Stimulated activated CD4-positive, alpha-beta T cell treated with anti-CD3 and anti-CD28 coated beads, Interleukin-2, amount 100 ng/mL, for 4 hours (primary cell): ENCODE results near the gene BNIPL.
A peak's percentile ranks its signal among the peaks of the same experiment; 100 is the strongest.

Source experiments
- DNase-seq: peaks from one replicate; pipeline ENCODE4 v3.0.0-alpha.2; 2020; ENCODE audit warnings: low read depth

BNIPL gene

GRCh38 chr1:151036356-151036755 is at the start of gene BNIPL:
Gene BNIPL (plus strand): TSS chr1:151036586. CDS start chr1:151036726, 140 bp downstream.
- no peak for DNase-seq

DNA sequence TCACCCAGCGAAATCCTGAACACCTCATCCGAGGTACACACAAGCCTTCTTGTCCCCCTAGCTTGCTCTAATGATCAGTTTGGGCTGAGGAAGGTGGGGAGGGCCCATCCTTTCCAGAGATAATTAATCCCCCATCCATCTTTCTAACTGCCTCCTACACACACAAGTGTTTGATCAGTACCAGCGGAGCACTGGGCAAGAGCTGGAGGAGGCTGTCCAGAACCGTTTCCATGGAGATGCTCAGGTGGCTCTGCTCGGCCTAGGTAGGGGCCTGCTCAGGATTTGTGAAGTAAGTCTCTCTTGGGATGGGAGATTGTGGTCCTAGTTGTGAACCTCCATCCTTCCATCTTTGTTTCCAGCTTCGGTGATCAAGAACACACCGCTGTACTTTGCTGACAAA is 48.5 kb upstream of the BNIPL start:
- no peak for DNase-seq

DNA sequence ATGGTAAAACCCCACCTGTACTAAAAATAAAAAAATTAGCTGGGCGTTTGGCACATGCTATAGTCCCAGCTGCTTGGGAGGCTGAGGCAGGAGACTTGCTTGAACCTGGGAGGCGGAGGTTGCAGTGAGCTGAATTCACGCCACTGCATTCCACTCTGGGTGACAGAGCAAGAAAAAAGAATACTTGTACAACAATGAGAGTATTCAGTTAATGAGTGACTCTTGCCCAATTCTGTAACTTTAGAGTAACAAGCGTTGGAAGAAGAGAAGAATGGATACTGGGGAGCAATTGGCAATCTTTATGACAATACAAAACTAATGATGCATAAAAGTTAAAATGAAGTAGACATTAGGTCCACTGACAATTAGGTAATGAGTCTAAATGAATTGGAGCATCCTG is 43.8 kb upstream of the BNIPL start:
- no peak for DNase-seq

DNA sequence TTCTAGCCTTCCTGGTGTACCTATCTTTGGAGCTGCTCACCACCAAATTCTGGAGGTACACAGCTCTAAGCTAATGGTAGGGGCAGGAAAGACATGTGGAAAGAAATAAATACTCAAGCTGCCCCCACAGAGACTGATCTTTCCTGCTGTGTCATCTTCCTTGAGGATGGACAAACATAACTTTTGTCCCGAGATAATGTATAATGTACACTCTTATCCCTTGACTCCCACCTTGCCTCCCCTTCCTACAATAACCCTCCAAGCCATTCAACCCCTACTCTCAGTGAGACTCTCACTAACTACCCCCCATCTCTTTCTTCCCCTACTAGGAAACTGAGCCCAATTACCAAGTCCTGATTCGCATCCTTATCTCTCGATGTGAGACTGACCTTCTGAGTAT is 42.1 kb upstream of the BNIPL start:
- DNase-seq: no peak

- no peak for DNase-seq
These were observed 40.9 kb upstream of the BNIPL start for GRCh38 chr1:150995460-150995859.

DNA sequence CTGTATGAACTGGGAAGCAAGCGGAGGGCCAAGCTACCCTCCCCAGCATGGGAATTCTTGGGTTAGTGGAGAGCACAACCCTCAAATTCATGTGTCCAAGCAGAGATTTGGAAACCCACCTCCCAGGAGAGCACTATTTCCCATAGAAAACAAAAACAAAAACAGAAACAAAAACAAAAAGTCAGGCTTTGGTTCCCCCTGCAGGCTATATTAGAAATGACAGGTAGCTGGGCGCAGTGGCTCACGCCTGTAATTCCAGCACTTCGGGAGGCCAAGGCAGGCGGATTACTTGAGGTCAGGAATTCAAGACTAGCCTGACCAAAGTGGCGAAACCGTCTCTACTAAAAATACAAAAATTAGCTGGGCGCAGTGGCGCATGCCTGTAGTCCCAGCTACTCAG is 40.5 kb upstream of the BNIPL start:
- no peak for DNase-seq

DNA sequence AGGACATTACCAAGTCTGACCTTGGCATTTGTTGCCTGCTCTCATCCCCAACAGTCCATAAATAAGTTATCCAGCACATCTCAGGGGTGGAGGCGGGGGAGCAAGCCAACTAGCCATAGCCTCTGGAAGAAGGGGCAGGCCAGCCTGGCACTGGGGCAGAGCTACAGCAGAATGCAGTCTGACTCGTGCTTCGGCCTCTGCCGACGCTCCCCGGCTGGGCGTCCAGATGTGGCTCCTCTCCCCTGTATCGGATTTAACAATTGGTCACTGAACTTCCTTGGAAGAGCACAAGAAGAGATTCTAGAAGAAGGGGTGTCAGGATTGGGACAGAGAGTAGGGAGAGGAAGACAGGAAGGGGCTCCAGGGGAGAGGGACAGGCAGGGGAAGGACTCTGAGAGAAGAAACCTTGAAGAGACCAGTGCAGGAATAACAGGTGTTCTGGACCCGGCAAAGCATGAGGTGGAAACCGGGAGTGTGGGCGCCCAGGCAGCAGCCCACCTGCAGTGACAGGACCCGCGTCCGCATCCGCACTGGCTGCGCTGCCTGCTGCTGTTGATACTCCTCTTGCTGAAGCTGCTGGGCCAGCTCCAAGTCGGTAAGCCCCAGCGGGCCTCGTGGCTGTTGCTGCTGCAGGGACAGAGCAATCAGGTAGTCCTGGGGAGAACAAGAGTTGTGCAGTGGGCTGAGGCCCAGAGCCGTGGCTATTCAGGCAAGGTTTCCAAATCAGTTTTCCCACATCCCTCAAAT is 39.1 kb upstream of the BNIPL start:
- DNase-seq: no peak

DNA sequence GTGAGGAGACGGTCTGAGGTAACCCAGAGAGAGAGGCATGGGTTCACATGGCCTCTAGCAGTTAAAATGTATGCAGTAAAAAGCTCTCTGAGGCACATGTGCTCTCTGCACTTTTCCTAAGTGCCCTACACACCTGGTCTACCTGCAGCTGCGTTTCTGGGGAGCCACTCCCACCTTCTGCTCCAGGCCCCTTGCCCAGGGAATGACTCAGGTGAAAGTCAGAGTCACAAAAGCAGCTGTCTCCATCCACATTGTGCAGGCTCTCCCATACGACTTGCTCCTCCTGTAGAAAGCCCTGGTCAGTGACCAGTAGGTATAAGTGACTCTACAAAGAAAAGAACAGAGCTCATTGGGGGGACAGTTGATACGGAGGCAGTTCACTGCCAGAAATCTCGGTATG is 38.4 kb upstream of the BNIPL start:
- no peak for DNase-seq

- no peak for DNase-seq
These were observed 37.2 kb upstream of the BNIPL start for GRCh38 chr1:150999051-150999674.

DNA sequence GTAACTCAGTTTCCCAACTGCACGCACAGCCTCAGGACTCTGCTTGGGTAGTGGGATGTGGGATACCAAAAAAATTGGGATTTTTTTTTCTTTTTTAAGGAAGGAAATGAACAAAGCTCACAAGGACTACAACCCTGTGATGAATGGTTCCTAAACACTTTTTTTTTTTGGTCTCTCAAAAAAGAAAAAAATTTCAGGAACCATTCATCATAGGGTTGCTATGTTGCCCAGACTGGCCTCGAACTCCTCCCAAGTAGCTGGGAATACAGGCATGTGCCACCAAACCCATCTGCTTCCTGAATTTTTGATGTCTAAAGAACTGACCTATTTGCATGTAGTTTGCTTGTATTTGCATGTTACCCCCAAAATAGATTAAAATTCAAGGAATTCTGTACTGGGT is 36.5 kb upstream of the BNIPL start:
- DNase-seq: no peak

DNA sequence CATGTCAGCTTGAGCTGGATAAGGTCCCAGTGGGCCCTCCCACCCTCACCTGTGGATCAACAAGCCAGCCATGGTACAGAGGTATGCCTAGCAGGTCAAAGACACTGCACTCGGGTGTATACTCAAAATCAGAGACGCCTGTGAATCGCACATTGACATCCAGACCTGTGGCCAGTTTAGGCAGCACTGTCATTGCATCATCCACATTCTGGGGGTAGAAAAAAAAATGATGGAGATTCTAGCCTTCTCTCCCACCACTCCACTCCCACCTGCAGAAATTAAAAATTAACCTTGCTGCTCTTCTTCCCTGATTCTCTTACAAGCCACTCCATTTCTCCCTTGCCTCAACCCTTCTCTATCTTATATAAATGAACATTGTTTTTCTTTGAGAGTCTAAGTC is 36.0 kb upstream of the BNIPL start:
- no peak for DNase-seq

- no peak for DNase-seq
These were observed 34.8 kb upstream of the BNIPL start for GRCh38 chr1:151001602-151002001.

DNA sequence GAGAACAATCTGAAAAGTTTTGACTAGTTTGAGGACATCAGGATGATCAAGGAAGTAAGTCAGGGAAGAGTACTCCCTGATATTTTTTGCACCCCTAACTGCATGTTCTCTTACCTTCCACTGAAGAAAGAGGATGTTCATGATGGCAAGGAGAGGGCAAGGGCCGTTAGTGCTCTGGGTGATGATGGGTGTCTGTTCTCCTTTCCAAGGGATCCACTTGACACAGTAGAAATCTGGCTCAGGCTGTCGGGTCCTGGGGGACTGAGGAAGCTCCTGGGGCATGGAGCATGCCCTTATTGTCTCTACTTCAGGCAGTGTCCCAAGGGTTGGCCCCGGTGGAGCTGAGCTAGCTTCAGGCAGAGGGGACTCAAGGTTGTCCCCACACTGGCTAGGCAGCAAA is 34.3 kb upstream of the BNIPL start:
- DNase-seq: no peak

- DNase-seq: no peak
These were observed 33.8 kb upstream of the BNIPL start for GRCh38 chr1:151002611-151003010.

DNA sequence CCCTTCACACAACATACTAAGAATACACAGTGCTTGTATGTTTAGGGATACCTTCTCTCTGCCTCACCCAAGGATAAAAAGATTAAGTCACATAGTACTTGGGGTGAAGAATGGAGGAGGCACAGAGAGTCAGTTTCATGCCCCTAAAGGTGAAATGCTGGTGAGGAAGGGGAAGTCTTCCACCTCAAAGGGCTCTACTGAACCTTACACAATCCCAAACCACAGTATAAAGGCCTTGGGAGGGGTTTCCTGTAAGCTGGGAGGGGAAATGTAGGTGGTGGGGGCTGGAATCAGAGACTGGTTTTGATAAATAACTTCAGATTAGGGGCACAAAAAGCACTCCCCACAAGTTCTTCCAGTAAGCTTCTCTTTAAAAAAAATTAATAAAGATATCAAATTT is 33.2 kb upstream of the BNIPL start:
- DNase-seq: no peak

DNA sequence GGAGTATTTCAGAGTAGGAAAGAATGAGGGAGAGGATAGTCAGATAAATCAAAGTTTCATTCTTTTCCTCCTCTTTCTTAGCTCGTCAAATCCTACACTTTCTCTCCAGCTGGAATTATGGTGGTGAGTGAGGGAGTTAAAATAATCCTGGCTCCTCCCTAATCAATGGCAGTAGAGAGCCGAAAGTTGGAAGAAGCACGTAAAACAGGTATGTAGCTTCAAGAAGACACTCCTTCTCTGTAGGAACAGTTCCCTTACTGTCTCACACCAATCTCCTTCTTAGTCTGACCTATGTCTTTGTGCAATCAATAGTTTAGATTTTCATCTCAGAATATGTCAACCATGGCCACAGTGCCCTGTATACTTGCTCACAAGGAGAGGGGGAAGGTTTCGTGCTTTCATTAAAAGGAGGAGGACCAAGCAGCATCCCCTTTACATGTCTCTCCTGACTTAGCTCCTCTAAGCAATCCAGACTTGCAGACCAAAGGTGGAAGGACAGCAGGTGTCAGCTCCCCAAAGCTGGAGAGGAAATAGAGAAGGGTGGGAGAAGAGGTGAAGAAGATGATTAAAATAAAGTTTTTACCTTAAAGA is 30.6 kb upstream of the BNIPL start:
- DNase-seq: no peak

GRCh38 chr1:151006327-151007052 is 29.9 kb upstream of the BNIPL start, which contains the start of gene MINDY1:
Gene MINDY1 (minus strand): TSS chr1:151006902. CDS start chr1:151002617, 4,285 bp downstream.
- no peak for DNase-seq

DNA sequence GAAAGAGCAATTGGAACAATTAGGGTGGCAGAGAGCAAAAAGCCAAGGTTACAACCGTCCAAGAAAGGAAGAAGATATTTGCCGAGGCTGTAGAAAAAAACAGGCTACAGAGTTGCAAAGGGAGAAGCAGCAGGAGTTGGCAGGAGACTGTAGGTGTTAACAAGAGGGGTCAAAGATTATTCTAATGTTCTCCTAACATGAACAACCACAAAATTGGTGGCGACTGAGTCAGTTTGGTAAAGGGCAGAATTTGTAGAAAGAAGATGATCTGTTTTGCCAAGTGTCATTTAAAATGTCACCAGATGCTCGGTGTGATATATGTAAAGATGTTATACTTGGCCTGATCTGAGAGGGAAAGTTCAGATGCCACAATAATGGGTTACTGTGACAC is 28.5 kb upstream of the BNIPL start:
- no peak for DNase-seq

- DNase-seq: peak; percentile 92
These were observed 27.9 kb upstream of the BNIPL start, which contains the start of gene PRUNE1 for GRCh38 chr1:151008244-151009205. Gene PRUNE1 (plus strand): TSS chr1:151008449. CDS start chr1:151008633, 184 bp downstream.

GRCh38 chr1:151009206-151009587 is 27.2 kb upstream of the BNIPL start:
- no peak for DNase-seq

GRCh38 chr1:151009674-151010345 is 26.6 kb upstream of the BNIPL start:
- DNase-seq: no peak
